ENCODE results near the gene CHEK2. TPM values are rescaled to one million over a fixed set of nuclear protein-coding genes. Genes with fewer than 3 reads are reported as not detected.

The CHEK2 gene
- total RNA-seq, 2 donors from 2014 or later: 2.7 to 11.3 TPM

- no peak for DNase-seq (ENCODE audit: low spot score)
- H3K4me3 ChIP-seq: no peak overlapping the region
- H3K9me3 ChIP-seq: no peaks in the 10 kb centered on the region
- no peak overlapping the region for H3K27ac ChIP-seq
- no peaks in the 10 kb centered on the region for H3K27me3 ChIP-seq
- H3K36me3 ChIP-seq: no peaks in the 10 kb centered on the region
- H3K4me1 ChIP-seq: peaks cover 0 to 5% of the 10 kb centered on the region in 2 donors
- TF ChIP-seq CTCF (IDR thresholded peaks at IDR 0.05): no peak
These were observed 5.1 kb downstream of the CHEK2 start for GRCh38 chr22:28736301-28737155.

- H3K27ac ChIP-seq: no peak overlapping the region
- no peaks in the 10 kb centered on the region for H3K27me3 ChIP-seq
- DNase-seq (ENCODE audit: low spot score): no peak
- no peaks in the 10 kb centered on the region for H3K36me3 ChIP-seq
- no peaks in the 10 kb centered on the region for H3K9me3 ChIP-seq
- TF ChIP-seq CTCF (IDR thresholded peaks at IDR 0.05): no peak
- H3K4me1 ChIP-seq: no peaks in the 10 kb centered on the region
- H3K4me3 ChIP-seq: no peak overlapping the region
These were observed 7.2 kb downstream of the CHEK2 start for GRCh38 chr22:28734393-28734792.

GRCh38 chr22:28730179-28730578 is 11.4 kb downstream of the CHEK2 start:
- TF ChIP-seq CTCF (IDR thresholded peaks at IDR 0.05): no peak
- H3K4me3 ChIP-seq: no peak overlapping the region
- H3K4me1 ChIP-seq: no peaks in the 10 kb centered on the region
- no peak overlapping the region for H3K27ac ChIP-seq
- H3K9me3 ChIP-seq: no peaks in the 10 kb centered on the region
- no peak for DNase-seq (ENCODE audit: low spot score)
- H3K36me3 ChIP-seq: no peaks in the 10 kb centered on the region
- no peaks in the 10 kb centered on the region for H3K27me3 ChIP-seq

GRCh38 chr22:28728621-28729313 is 12.9 kb downstream of the CHEK2 start:
- TF ChIP-seq CTCF (IDR thresholded peaks at IDR 0.05): no peak
- no peak for DNase-seq (ENCODE audit: low spot score)
- Histone ChIP-seq H3K36me3 (no peaks in the 10 kb centered on the region), H3K9me3 (no peaks in the 10 kb centered on the region), H3K27ac (no peak overlapping the region), H3K27me3 (no peaks in the 10 kb centered on the region), H3K4me1 (no peaks in the 10 kb centered on the region), H3K4me3 (no peak overlapping the region)

- TF ChIP-seq CTCF (IDR thresholded peaks at IDR 0.05): no peak
- no peaks in the 10 kb centered on the region for H3K4me1 ChIP-seq
- H3K36me3 ChIP-seq: no peaks in the 10 kb centered on the region
- no peak for DNase-seq (ENCODE audit: low spot score)
- no peaks in the 10 kb centered on the region for H3K9me3 ChIP-seq
- no peaks in the 10 kb centered on the region for H3K27me3 ChIP-seq
- H3K27ac ChIP-seq: no peak overlapping the region
- no peak overlapping the region for H3K4me3 ChIP-seq
These were observed 13.6 kb downstream of the CHEK2 start for GRCh38 chr22:28728002-28728401.
